GM21381 (cell line): Measurements from ENCODE around the gene MLC1.

Experiments
- ATAC-seq: cut with Tn5 transposase; IDR thresholded peaks from one replicate; pipeline ENCODE4 v1.9.1; 2021; ENCODE audit warnings: mild to moderate bottlenecking, moderate library complexity; ENCODE audit not compliant: unreplicated experiment

Gene MLC1

DNA sequence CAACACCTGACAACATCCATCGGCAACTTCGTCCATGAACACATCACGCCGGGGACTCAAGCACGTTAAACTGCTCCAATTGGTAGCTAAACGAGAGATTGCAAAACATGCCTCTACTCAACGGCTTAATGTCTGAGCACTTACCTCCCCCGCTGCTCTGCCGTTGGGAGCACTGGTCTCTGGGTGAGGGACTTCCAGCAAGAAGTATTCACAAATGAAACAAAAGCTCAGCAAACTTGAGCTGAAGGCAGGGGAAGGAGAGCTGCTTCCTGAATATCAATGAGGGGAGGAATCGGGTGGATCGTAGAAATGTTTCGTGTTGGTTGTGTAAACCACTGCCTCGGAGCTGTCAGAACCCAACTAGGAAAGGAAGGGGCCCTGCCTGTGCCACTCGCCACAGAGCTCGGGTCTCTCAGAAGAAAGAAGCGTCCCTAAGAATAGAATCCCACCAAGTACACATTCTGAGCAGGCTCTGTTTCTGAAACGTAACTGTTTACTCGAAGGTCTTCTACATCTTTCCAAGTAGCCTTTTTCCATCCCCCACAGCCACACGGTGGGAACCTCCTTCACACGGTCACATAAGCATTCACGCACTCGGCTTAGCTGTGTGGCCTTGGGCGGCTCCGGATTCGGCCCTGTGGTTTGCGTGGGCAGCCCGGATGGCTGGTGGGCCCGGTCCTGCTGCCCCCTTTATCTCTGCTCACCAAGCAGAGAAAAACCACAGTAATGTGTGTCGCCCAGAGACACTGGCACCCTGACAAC lies at the start of gene MLC1:
MLC1 (minus strand) TSS at position 216 of the 762 bp plus-strand sequence. CDS start 524 bp downstream, outside the sequence.
- ATAC-seq = no peak

DNA sequence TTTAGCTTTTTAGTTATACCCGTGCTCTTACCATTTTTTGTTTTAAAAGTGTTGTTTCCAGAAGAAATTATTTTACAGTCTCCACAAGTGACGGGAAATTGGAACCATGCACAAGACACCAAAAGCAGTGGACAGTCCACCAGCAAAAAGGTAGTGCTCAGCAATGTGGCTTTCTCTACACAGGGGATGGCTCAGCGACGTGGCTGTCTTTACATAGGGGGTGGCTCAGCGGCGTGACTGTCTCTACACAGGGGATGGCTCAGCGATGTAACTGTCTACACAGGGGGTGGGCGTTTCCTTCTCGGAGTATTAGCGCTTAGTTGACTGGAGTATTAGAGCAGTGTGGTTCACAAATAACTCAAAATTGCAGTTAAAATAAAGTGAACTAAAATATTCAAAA lies 49.3 kb upstream of the MLC1 start:
- ATAC-seq = no peak

DNA sequence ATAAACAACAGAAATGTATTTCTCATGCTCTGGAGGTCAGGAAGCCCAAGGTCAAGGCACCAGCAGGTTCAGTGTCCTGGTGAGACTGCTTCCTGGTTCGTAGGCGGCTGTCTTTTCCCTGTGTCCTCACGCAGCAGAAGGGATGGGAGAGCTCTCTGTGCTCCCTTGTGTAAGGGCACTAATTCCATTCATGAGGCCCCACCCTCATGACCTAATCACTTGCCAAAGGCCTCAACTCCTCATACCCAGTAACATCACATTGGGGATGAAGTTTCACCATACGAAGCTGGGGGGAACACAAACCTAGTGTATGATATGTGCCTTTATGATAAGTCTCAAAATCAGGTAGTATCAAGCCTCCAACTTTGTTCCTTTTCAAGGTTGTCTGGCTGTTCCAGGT lies 46.7 kb upstream of the MLC1 start:
- ATAC-seq = no peak

DNA sequence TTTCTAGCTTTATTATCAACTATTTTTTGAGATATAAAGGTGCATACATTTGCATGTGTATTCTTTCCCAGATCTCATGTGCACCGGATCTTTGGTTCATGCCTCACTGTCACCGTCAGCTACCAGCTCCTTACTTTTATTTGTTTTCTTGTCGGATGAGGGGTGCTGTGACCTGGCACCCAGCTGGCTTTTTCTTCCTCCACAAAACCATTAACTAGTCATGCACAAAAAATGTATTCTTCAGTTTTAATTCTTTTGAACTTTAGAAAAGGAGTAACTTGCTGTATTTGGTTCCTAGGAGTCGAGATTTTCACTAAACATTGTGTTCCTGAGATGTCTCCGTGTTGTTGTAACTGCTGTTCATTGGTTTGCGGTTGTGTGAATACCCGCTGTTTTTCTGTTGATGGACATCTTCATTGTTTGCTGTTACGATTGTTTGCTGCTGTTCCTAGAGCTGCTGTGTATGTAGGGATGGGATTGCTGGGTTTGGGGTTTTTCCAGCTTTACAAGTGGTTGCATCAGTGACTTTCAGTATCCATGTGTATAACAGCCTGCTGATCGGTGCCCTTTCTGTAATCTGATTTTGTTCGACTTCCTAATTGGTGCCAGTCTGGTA lies 44.0 kb upstream of the MLC1 start:
- no peak for ATAC-seq

DNA sequence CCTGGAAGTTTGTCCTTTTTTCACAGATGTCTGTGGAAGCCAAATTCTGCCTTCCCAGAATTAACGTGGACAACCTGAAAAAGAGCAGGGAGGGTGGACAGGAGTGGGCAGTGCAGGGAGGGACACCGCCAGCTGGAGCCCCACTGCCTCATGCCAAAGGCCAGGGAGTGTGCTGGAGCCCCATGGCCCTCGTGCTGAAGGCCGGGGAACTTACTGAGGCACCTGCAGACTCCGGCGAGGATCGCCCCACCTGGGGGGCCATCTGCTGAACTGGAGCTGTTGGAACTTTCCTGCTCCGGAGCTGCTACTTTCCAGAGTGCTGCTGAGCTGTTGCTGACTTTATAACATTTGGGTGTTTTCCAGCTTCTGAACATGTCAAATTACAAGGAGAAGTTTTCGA lies 39.8 kb upstream of the MLC1 start:
- no peak for ATAC-seq

DNA sequence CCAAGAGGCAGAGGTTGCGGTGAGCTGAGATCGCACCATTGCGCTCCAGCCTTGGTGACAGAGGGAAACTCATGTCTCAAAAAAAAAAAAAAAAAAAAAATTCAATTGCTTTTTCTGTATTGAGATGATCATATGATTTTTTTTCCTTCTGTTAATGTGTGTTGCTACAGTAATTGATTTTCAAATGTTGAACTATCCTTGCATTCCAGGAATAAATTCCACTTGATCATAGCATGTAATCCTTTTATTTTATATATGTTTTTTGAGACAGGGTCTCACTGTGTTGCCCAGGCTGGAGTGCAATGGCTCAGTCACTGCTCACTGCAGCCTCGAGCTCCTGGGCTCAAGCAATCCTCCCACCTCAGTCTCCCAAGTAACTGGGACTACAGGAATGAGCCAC lies 37.9 kb upstream of the MLC1 start:
- no peak for ATAC-seq

DNA sequence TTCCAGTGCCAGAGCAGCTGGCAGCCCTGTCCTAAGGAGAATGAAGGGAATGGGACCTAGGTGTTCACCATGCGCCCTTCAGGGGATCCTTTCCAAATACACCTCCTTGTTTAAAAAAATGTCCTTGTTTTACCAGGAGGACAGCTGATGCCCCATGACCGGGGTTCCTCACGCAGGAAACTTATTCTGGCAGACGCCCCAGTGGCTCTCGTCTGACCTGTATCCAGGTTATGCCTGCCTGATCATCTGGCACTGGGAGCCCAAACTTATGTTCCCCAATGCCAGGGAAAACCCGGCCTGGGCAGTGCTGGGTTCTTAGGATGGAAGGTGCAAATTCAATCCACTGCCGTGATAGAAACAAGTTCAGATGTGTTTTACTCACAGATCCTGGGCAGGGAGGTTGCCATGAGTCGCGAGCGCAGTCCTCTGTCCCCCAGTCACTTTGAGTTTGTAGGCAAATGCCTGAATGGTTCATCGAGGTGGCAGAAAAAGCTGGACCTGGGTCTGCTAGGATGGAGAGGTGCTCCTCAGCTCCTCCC lies 36.0 kb upstream of the MLC1 start:
- ATAC-seq = no peak

DNA sequence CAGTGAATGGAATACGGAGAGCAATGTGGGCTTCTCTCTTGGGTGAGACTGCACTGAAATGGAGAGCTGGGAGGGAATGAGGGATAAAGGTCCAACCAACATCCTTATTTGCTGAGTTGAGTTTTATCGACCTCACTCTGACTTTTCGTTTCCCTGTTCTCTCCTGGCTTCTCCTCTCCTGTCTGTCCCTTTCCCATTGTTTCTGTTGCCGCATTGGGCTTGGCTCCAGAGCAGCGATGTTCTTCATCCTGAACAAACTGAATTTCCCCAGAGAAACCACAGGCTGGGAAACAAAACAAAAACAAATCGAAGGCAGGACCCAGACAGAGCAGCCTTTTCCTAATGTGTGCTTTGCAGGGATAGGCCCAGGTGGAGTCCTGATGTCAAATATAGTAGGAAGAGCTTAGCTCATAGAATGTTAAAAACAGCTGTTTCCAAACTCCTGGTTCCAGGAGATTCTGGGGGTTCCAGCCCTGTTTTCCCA lies 34.6 kb upstream of the MLC1 start:
- no peak for ATAC-seq

DNA sequence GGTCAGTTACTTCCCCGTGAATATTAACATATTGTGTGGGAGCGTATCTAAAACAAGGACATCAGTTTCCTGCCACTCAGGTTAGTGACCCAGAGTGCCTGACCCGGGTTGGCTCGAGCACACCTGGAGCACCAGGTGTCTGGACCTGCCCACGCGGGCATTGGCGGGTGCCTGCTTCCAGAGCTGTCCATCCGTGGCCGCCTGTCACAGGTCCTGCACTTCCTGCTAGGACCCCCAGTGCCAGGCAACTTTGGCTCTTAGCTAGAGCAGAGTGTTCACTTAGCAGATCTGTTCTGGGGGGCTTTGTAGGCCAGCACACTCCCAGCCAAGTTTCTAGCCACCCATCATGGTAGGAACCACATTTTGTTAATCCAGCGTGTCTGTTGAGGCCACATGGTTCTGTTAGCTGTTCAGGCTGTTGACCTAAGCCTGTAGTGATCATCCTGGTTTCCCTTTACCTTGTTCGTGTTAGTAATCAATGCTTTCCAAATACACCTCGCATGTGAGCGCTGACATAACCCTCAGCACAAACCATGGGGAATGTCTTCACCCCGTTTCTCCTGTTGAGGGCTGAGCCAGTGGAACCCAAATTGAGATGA lies 34.0 kb upstream of the MLC1 start:
- no peak for ATAC-seq

DNA sequence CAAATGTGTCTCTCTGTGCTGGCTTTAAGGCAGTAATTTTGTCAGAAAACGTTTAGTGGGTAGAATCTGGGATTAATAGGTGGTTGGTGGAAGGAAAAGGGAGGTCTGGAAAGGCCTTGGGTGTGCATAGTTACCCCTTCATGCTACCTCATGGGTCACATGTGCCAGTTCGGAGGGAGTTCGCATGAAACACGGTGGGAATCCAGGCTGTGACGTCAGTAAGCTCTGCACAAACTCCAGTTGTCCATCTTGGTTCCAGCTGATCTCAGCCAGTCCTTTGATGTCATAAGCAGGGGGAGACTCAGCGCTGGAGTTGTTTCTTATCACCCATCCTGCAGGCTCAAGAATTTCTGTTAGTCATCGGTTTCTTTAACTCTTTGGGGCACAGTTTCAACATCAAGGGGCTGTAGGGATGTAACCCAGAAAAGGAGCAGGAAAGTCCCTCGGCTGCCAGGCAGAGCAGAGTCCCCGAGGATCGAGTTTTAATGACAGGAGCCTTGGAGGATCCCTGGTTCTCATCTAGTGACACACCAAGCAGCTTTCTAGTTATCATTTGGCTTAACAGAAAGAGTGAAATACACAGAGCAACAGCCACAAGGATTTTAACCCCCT lies 33.4 kb upstream of the MLC1 start:
- ATAC-seq = no peak

DNA sequence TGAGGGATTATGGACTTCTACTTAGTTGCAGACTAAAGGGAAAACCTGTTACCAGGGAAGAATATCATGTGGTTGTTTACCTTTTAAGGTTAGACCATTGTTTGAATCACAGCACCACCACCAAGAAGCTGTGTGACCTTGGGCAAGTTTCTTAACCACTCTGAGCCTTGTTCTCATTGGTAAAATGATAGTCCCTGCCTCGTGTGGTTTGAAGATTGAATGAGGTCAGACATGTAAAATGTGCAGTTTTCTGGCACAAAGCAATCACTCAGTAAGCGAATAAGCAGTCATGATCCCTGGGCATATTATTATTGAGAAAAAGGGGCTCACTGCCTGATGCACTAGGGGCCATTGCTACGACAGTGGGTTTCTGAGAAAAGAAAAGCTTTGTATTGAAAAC lies 32.9 kb upstream of the MLC1 start:
- ATAC-seq = no peak

DNA sequence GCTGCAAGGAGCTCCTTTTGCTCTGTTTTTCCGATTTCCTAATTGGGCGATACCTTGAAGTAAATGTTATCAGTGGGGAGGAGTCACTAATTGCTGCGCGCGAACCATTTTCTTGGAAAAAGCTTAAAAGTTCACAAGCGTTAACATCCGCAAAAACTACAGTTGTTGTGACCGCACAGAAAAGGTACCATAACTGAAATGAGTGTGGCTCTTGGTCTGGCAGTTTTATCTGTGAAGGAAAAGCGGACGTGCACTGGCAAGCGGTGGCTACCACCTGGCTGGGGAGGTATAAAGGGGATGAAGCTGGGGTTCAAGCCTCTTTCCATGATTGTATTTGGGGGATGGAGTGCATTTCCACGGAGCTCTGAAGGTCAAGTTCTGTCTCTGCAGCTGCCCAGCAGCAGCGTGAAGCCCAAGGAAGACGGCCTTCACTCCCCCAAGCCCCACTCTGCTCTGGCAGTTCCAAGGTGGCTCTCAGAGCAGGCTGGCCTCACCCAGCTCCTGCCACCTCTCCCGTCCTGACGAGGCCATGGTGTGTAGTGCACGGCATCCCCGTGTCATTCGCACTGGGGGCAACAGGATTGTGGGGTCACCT lies 32.0 kb upstream of the MLC1 start:
- no peak for ATAC-seq

DNA sequence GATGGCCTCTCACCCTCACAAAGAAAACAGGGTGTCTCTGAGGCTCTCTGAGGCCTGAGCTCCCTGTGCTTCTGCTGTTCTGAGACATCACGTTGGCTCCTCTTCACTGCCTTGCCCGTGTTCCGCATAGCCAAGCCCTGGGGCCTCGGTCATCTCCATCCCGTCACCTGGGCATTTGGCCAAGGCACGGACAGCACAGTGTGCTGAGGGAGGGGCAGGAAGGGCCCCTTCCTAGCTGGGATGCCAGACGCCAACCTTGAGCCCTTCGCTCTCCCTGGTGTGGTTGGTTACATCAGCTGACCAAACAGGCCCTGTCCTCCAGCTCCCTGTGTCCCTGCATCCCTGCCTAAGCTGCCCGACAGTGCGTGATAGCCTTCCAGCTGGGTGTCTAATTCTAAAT lies 30.5 kb upstream of the MLC1 start:
- ATAC-seq = no peak

DNA sequence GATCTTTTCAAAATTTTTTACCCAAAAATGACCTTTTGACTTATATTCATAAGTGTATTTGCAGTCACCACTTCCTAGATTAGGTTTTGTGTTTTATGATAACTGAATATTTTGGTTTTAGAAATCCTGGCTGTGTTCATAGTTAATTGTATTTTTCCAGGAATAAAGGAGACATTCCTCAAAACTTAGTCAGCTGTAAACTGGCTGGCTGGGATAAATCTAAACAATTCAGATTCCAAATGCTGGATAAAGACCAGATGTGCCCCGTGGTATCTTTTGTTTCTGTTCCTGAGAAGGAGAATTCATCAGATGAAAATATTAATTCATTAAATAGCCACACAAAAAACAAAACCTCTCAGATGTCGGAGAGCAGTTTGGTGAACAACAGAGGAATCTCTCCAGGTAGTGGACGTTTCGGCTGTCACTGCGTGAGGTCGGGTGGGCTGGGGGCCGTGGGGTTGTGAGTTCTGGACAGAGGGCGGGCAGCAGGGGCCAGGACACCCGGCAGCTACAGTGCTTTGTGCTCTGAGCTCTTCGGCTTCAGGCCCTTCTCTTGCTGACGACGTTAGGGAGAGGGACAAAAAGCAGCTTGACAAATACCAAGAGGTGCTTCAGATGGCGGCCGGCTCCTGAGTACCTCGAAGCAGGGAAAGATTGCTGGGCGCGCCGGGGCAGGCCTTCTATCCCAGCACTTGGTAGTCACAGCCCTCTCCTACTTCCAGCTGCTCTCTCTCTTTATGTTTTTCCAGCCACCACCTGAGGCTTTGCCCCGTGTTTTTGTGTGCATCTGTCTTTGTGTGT lies 29.2 kb upstream of the MLC1 start:
- ATAC-seq = no peak

DNA sequence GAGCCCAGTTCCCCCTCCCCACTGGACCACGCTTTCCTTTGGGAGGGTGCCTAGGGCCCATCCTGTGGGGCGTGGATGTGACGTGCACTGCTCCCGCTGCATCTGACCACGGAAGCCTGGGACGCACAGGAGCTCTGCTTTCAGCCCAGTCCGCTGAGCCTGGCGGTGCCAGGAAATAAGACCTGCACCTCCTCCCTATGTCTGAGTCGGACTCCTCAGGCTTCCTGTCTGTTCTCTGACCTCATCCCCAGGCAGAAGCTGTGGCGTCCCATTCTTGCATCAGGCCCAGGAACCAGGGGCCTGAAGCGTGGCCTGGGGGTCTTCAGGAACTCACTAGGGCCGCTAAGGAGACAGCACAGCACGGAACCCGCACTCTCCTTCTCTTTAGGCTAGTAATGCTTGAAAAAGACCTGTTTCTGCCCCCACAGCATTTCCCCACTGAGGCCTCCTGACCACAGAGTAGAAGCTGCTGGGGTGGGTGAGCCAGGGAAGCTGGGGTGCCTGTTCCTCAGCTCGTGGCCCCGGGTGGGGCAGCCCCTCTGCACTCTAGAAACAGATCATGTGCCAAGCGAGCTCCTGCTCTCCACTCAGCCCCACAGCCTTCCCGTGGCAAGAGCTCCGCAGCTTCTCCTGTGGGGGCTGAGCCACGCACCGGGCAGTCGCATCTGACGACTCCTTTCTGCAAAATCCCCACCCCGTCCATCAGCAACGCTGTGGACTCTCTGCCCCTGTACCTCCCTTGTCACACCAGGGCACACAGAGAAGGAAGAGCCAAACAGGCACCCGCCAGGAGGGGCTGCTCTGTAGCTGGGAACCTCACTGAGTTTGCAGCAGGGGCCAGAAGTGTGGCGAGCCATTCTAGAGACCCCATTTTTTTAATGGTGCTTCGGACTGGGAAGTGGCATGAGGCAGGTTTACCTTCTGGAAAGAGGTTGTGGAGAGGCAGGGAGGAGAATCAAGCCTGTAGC lies 27.2 kb upstream of the MLC1 start:
- ATAC-seq = no peak

DNA sequence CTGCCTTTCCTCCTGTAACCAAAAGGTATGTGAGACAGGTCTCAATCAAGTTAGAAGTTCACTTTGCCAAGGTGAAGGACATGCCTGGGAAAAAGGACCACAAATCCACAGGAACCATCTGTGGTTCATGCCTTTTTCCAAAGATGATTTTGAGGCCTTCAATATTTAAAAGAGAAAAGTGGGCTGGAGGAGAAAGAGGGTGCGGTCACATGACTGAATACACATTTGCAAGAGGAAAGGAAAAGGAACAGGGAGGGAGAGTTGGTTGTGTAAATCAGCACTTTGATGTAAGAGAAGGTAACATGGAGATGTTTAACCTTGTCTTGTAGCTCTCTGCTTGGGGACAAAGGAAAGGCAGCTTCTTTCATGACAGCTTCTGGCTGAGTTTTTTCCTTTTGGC lies 25.8 kb upstream of the MLC1 start:
- ATAC-seq = no peak

DNA sequence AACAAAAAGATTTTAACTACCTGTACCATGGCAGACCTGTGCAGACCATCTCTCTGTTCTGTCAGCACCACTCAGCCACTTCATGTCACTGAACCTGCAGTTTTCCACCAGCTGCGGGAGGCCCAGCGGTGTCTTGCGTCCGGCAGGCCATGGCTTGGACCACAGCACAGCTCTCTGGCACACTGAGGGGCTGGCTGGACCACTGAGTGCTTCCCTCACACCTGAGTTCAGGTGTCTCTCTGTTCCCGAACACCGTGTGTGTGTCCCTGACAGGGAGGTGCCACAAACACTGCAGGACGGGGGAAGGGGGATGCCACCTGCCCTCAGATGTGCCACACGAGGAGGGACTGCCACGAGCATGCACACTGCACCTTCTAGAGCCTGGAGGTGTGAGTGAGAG lies 22.3 kb upstream of the MLC1 start:
- ATAC-seq = no peak

DNA sequence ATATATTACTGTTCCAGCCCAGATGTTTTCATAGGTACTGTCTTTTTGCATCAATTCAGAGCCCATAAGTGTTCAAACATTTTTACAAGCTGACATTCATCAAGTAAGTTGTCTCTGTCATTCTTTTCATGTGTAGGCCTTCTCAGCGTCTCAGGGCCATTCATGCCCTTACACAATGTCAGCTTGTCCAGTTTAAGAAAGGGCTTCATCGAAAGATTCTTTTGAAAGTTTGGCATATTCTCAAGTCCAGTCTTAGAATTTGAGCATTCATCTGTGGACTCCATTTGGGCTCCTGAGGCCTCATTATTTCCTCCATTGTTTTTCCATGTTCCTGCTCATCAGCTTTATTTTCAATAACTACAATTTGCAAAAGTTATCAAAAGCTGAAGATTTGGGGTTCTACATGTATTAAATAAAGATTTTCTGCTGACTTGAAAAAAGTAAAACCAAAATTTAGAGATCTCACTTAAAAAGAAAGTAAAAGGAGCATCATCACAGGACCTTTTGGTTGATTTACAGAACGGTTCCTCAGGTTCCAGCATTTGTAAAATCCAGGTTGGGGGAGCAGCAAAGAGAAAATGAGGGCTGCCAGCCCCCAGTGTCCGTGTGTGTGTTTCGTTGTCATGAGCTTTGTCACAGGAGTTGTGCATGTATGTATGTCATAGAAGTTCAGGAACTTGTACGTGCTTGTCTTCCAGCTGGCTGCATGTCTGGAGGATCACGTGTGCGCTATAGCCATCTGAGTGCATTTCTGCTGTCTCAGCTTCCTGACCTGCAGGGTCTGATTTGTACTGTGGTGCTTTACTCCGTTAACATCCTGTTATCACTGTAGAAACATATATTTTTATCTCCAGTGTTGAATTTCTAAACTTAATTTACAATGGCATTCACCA lies 20.2 kb upstream of the MLC1 start:
- ATAC-seq = no peak
